Activated CD8-positive, alpha-beta memory T cell treated with anti-CD3 and anti-CD28 coated beads for 4 hours (primary cell): ENCODE results near the gene HPCAL1.

Experiments used
- DNase-seq, 2 donors: peaks; one replicate each; pipeline ENCODE4 v3.0.0-alpha.2; 2020; ENCODE audit warnings: low read depth in 2 of 2

Gene HPCAL1

DNA sequence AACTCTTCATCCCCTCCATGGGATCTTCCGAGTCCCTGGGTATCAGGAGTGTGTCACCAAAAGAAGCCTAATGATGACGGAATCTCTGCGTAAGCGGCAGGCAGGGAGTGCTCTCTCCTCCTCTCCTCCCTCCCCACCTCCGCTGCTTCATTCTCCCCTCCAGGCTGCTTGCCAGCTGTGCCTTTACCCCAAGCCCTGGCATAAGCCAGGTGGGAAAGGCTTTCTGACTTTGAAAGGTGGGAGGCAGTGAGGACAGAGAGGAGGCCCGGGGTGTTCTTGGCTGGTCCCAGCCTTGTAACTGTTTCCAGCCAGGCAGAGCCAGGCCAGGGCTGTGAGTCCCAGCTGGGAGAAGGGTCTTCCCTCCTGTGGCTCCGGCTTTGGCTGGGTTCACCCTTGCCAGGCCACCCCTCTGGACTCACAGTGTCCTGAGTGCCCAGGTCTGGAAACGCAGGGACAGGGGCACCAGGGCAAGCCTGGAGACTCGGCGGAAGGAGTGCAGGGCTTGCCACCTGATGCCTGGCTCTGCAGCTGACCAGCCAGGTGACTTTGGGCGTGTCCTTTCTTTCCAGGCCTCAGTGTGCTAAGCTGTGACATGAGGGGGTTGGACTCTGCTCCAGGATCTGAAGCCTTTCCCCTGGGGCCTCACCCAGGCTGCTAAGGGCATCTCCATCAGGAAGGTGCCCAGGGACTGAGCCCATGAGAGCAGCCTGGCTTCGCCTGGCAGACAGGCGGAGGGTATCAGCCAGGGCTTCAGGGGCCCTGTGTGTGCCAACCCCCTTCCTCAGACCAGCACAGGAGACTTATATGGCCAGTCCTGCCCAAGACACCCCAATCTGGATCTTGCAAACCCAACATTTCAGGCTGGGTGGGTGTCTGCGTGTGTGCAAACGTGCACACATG, 32.7 kb upstream of the HPCAL1 start:
- no peak for DNase-seq

DNA sequence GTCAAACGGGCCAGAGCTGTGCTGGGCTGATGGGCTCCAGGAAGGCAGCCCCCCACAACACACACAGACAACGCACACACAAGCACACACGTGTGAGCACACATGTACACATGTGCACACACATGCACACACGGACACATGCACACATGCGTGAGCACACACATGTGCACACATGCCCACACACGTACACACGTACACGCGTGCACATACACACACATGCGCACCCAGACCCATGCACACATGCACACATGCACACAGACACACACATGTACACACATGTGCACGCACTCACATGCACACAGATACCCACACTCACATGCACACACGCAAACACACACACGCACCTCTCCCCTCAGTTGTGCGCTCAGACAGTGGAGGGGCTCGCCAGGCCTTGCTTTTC, 31.2 kb upstream of the HPCAL1 start:
- DNase-seq, result no peak

DNA sequence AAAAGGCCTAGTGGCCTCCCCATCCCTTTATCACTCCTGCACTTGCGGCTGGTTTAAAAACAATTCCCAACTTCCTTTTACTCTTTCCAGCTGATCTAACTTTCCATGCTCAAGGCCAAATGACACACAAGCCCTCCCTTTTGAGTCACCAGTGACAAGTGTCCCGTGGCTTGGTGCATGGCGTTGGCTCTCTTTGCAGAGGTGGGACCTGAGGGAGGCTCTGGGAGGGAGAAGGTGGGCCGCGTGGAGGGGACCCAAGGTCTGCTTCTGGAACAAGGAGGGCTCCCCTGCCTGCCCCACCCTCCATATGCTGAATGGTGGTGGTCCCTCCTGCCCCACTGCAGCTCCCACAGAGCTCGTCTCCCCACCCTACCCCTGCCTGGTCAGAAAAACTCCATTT, 30.8 kb upstream of the HPCAL1 start:
- DNase-seq, result no peak

DNA sequence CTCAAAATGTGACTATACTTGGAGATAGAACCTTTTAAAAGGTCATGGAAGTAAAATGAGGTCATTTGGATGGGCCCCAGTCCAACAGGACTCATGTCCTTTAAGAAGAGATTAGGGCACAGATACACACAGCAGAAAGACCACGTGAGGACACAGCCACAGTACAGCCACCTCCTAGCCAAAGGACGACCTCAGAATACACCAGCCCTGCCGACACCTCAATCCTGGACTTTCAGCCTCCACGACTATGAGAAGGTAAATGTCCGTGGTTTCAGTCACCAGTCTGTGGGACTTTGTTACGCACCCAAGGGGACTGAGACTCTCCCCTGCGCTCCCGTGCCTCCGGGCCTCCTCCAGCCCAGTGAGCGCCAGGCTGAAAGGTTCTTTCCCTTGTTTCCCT, 30.2 kb upstream of the HPCAL1 start:
- no peak for DNase-seq

DNA sequence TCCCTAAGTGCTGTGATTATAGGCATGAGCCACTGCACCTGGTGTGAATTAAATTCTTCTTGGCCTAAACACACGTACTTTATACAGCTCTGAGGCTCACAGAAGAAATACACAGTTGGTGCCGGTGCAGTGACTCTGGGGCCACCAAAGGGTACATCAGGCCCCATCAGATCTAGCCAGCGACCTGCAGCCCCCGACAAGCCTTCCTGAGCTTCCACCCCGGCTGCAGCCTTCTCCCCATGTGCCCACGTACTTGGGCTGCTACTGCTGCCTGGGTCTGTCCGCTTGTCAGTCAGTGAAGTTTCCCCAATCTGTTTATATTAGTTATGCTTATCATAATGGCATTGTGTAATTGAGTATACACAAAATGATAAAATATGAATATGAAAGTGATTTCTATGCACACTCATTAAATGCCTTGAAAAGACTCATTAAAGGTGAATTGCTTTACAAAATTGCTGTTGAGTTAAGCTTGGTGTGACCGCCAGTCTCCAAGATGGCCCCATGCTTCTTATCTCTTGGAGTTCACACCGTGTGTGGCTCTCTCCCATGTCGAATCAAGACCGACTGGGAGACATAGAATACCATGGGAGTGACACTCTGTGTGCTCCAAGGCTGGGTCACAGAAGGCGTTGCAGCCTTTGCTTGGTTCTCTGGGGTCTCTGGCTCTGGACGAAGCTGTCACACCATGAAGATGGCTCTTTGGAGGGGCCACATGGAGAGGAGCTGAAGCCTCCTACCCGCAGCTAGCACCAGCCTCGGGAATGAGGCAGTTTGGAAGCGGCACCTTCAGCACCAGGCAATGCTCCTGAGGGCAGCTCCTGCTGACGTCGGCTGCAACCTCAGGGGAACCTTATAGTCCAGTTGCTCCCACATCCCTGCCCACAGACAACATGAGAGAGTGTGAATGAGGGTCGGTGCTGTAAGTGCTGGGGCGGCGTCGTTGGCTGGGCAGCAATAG, 29.2 kb upstream of the HPCAL1 start:
- no peak for DNase-seq

DNA sequence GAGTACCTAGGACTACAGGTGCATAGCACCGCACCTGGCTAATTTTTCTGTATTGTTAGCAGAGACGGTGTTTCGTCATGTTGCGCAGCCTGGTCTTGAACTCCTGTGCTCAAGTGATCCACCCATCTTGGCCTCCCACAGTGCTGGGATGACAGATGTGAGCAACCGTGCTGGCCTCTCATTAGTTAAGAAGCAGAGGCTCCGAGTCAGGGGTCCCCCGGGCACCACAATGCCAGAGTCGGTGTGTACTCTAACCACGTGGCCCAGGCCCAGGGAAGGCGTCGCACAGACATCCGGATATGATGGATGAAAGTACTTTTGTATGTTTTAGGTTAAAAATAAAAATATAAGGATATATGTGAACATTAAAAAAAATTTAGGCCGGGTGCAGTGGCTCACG, 28.3 kb upstream of the HPCAL1 start:
- DNase-seq, result no peak

DNA sequence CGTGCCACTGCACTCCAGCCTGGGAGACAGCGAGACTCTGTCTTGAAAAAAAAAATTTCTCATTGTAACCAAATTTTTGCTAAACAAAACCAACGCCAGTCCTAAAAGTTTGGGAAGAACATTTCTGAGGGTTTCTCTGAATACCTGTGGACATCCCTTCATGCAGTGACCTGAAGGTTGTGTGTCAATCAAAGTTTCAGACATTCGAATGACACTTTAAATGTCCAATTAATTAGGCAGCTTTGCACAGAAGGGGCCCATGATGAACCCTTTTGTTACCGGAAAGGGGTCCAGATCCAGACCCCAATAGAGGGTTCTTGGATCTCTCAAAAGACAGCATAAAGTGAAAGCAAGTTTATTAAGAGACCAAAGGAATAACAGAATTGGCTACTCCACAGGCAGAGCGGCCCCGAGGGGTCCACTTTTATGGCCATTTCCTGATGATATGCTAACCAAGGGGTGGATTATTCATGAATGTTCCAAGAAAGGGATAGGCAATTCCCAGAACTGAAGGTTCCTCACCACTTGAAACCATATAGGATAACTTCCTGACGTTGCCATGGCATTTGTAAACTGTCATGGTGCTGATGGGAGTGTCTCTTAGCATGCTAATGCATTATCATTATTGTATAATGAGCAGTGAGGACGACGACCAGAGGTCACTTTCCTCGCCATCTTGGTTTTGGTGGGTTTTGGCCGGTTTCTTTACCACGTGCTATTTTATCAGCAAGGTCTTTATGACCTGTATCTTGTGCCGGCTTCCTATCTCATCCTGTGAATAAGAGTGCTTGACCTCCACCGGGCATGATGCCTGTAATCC, 27.5 kb upstream of the HPCAL1 start:
- no peak for DNase-seq

DNA sequence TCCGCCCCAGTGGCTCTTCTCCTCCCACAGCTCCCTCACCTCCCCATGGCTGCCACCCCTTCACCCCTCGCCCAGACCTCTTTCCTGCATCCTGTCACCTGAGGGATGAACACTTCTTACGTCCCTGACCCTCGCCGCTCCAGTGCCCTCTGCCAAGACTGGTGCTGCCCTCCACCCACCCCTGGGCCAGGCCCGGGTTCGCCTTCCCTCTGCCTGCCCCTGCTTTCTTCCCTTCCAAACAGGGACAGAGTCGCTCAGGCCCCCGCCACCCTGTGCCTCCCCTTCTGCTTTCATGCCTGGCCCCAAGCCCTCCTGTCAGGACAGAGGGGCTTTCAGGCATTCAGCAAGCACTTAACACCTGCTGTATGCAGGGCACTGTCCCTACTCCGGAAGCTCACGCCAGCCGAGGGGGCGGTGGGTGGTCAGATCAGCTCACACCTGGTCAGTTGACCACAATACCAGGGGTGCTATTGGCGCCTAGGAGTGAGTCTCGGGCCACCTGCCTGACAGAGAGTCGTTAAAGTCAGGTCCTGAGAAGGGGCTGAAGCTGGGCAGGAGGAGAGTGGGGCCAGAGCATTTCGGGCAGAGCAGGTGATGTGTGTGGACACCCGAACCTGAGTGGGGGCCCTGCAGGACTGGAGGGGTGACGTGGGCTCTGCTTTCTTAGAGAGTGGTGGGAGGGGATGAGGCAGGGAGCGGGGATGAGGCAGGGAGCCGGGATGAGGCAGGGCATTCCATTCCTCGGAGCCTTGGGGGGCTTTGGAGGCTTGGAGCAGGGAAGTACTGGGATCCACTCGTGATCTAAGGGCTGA, 26.0 kb upstream of the HPCAL1 start:
- DNase-seq, result no peak

DNA sequence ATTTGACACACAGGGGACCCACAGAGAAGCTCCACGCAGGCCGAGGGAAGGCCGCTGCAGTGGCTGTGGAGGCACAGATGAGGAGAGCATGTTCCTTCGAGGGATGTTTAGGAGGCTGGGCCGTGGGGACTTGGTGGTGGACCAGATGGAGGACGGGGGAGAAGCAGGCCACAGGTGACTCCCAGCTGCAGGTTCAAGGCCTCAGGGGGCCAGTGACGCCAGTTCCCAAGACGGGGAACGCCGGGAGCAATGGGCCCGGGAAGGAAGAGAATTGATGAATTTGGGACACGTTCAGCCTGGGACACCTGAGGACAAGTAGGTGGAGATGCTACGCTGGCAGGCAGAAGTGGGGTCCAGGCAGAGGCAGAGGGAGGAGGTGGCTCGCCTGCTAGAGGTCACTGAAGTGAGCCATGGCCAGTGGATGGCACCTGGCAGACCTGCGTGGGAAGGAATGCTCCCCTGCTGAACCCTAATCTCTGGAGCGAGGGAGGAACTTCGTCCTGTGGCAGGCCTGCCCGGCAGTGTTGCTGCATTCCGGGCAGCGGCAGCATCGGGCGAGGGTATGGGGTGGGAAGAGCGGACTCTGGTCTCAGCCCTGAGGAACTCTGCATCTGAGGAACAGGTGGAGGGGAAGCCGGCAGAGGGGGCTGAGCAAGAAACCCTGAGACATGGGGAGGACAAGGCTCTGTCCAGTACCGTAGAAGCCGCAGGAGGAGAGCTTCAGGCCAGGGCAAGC, 25.2 kb upstream of the HPCAL1 start:
- no peak for DNase-seq

DNA sequence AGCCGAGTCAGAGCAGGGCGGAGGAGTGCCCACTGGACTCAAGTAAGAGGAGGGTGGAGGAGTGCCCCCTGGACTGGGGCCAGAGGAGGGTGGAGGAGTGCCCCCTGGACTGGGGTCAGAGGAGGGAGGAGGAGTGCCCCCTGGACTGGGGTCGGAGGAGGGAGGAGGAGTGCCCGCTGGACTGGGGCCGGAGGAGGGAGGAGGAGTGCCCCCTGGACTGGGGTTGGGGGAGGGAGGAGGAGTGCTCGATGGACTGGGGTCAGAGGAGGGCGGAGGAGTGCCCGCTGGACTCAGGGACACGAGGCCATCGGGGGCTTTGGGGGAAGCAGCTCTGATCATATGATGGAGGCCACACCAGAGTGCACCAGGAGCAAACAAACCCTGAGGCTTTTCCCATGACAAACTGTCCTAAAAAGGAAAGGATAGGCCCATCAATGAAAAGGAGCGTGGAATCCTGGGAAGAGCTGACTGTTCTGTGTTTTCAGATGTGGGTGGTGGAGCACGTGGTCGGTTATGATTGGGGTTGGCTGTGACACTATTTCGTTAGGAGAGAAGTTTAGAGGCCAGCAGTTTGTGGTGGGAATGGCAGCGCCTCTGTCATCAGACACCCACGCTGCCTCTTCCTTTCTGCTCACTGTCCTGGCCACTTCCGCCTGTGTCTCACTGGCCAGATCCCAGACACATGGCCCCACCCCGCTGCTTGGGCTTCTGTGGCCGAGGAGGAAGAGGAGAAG, 24.5 kb upstream of the HPCAL1 start:
- no peak for DNase-seq

DNA sequence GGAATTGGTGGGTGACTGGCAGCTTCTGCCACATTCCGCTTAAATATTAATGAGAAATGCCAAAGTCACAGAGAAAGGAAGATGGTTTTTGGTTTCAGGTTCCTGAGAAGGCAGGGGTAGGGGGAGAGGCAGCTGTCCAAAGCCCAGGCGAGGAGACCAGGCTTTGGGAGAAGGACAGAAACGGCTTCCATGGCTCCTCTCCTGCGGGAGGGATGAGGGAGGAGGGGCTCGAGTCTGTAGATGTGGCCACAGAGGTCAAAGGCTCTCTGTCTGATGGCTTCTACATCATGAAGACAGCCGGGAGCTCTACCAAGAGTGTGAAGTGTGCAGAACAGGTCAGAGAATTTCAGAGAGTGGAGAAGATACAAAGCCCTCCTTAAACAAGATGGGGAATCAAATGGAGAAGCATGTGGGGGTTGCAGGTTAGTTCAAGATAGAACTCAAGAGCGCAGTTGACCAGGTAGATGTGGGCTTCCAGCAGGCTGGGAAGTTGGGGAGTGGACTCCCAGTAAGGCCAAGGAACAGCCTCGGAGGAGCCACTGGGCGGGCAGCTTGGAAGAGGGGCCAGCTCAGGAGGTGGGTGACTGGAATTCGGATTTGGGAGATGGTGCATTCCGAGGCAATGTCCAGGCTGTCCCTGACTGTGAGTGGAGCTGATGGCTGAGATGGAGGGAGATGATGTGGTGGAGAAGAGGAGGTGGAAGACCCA, 23.8 kb upstream of the HPCAL1 start:
- no peak for DNase-seq

DNA sequence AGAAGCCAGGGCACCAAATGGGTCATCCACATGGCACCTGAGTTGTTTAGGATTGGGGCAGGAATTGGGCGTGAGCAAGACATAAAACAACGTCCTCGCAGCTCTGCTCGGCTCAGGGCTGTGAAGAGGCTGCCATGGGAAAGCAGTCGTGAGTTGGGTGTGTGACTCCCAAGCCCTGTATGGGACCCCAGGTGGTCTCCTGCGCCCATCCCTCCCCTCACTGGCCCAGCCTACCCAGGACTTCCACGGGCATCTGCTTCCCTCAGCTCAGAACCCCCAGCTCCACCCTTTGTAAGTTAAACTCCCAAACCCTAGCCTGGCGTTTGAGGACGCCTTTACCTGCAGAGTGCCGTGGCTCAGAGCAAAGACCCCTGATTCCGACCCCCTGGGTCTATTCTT, 23.2 kb upstream of the HPCAL1 start:
- no peak for DNase-seq

DNA sequence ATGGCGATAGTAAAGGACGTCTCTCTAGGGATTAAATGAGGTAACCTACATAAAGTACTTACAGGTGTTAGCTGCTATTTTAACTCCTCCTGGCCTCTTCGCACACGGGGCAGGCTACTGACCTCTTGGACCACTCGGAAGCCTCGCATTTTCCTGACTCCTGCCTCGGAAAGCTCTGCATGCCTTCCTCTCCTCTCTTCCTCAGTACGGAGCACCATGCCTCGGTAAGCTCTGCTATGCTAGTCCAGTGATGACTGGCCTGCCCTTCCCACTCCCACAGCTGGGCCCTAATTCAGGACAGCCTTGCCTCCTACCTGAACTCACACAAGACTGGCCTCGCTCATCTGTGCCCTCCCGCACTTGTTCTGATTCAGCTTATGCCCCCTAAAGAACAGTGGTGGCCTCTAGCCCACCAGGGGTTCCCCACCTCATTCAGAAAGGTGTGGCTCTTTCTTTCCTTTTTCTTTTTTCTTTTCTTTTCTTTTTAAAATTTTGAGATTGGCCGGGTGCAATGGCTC, 22.7 kb upstream of the HPCAL1 start:
- DNase-seq, result no peak

DNA sequence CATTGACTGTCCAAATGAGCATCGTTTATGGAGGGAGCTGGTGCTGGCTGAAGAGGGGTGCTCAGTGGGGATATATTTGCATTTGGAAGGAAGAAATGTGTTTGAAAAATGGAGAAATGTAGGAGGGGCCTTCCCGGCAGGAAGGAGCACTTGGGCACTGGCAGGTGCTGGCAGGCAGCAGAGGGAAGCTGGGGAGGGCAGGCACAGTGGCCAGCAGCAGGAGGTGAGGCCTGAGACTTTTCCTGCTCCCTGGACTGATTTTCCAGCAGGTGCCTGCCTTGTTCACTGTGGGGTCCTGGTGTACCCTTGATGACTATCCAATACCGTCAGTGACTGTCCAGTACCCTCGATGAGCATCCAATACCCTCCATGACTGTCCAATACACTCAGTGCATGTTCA, 20.8 kb upstream of the HPCAL1 start:
- DNase-seq, result no peak

DNA sequence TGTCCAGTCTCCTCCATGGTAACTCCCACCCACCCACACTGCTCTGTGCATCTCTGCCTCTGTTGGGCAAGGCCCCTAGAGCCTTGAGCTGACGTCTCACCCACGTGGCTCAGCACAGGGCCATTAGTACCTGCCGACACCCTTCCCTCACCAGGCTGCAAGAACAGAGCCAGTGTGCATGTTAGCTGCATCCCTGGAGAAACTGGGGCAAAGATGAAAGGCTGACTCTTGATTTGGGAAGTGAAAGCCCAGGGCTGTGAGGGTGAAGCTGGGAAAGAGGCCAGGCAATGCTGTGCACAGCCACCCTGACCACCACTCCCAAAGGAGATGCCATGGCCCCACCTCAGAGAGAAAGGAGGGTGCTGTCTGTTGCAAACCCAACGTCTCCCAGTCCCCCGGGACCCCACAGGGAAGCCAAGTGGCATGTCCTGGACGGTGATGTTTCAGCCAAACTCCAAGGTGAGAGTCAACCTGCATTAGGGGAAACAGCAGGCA, 20.0 kb upstream of the HPCAL1 start:
- no peak for DNase-seq

DNA sequence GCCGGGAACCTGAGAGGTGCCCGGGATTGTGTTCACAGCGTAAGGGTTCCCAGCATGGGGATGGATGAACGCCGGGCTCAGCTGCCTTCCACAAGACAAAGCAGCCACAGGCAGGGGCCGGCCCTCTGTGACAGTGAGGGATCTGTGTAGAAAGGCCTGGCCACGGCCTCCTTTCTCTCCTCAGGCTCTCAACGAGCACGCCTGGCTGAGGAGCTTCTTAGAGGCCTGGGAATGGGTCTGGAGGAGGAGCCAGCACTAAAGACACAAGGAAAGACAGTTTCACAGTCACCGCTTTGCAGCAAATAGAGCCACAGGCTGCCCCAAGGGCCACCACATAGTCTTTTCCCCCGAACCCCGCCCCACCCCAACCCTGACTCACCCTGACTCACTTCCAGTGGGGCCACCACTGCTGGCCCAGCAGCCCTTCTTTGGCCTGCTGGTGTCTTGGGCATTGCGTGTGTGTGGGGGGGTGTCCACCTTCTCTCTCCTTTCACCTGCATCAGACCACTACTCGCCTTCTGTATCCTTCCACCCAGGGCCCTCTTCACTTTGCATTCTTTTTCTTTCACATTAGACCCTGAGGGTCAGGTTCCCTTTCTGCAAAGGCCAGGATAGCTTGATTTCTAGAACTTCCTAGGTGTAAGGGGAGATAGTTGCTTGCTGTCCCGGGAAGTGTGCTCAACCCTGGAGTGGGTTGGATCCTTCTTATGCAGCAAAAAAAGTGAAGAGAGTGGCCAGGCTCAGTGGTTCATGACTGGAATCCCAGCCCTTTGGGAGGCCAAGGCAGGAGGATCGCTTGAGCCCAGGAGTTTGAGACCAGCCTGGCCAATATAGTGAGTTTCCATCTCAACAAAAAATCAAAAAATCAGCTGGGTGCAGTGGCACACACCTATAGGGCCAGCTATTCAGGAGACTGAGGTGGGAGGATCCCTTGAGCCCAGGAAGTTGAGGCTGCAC, 19.3 kb upstream of the HPCAL1 start:
- DNase-seq, result no peak

DNA sequence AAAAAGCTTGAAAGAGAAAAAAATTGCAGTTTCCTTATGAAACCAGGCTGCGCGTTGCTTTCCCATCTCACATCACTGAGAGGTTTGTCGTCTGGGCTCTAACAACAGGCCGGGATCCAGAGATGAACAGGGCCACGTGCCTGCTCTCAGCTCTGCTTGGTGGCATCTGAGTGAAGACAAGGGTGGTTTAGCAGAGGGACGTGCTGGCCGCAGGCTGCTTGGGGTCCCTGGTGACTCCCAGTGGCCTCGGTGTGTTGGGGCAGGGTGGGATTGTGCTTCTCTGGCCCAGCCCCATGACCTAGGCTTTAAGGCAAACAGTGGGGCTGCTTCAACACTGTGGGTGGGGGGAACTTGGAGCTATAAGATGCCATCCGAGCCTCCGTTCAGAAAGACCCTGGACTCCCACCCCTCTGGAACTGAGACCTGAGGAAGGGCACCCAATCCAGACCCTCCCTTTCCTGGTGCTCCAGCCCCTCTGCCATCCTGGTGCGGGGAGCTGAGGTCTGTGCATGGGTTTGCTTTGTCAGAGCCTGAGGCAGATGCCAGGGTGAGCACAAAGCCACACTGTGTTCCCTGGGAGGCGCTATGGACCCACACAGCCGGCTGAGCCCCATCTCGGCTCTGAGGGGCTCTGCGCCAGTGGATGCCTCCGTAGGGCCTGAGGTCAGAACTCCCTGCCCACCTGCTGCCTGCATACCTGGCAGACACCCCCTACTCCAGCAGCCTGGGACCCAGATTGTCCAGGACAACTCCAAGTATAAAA, 18.4 kb upstream of the HPCAL1 start:
- DNase-seq, result no peak
